ENCODE measurements around the gene FAM217A. TPM values are rescaled to one million over a fixed set of nuclear protein-coding genes. Genes with fewer than 3 reads are reported as not detected.
"Not testable (repeated sequence)": the region's sequence is repeated elsewhere in the genome, so short reads cannot be mapped to it uniquely, and the experiment has no call there.

Gene FAM217A
- total and polyA plus RNA-seq, 3 donors from 2014 or later, result 13.0 to 35.3 (median 30.6) TPM

GRCh38 chr6:4124351-4124750 is 45.4 kb upstream of the FAM217A start:
- DNase-seq, result no peak
- Histone ChIP-seq H3K4me3 (no peak overlapping the region), H3K27me3 (no peaks in the 10 kb centered on the region), H3K9me3 (no peaks in the 10 kb centered on the region), H3K27ac (no peak overlapping the region), H3K4me1 (no peaks in the 10 kb centered on the region), H3K36me3 (ENCODE audit: low read depth, missing control alignments) (no peaks in the 10 kb centered on the region)
- WGBS, 2 donors, result 37 to 45% methylated on average over 1 of the region's 1 CpG
- TF ChIP-seq POLR2A (IDR thresholded peaks at IDR 0.05) (no peak), CTCF (IDR thresholded peaks at IDR 0.05) (no peak)
- intact Hi-C loops (cut with DNase I; ENCODE audit: low total_unique reads), result no loop called here

GRCh38 chr6:4115741-4116140 is 36.8 kb upstream of the FAM217A start:
- 89 to 97% methylated on average over 4 of the region's 4 CpGs for WGBS, 2 donors
- Histone ChIP-seq H3K9me3 (no peaks in the 10 kb centered on the region), H3K4me1 (no peaks in the 10 kb centered on the region), H3K36me3 (ENCODE audit: low read depth, missing control alignments) (no peaks in the 10 kb centered on the region), H3K4me3 (no peak overlapping the region), H3K27ac (no peak overlapping the region), H3K27me3 (no peaks in the 10 kb centered on the region)
- no peak for DNase-seq
- intact Hi-C loops (cut with DNase I; ENCODE audit: low total_unique reads), result no loop called here
- TF ChIP-seq POLR2A (IDR thresholded peaks at IDR 0.05) (no peak), CTCF (IDR thresholded peaks at IDR 0.05) (no peak)

- Histone ChIP-seq H3K36me3 (ENCODE audit: low read depth, missing control alignments) (no peaks in the 10 kb centered on the region), H3K27me3 (no peaks in the 10 kb centered on the region), H3K9me3 (no peaks in the 10 kb centered on the region), H3K4me3 (no peak overlapping the region), H3K4me1 (no peaks in the 10 kb centered on the region), H3K27ac (no peak overlapping the region)
- TF ChIP-seq POLR2A (IDR thresholded peaks at IDR 0.05) (no peak), CTCF (IDR thresholded peaks at IDR 0.05) (no peak)
- WGBS, 2 donors, result 85 to 93% methylated on average over 3 of the region's 3 CpGs
- DNase-seq, result no peak
- intact Hi-C loops (cut with DNase I; ENCODE audit: low total_unique reads), result no loop called here
Observed at GRCh38 chr6:4114123-4114522, 35.2 kb upstream of the FAM217A start.

GRCh38 chr6:4113649-4114048 is 34.7 kb upstream of the FAM217A start:
- Histone ChIP-seq H3K4me1 (no peaks in the 10 kb centered on the region), H3K36me3 (ENCODE audit: low read depth, missing control alignments) (no peaks in the 10 kb centered on the region), H3K4me3 (no peak overlapping the region), H3K9me3 (no peaks in the 10 kb centered on the region), H3K27me3 (no peaks in the 10 kb centered on the region), H3K27ac (no peak overlapping the region)
- no peak for DNase-seq
- intact Hi-C loops (cut with DNase I; ENCODE audit: low total_unique reads), result no loop called here
- TF ChIP-seq POLR2A (IDR thresholded peaks at IDR 0.05), result no peak
- TF ChIP-seq CTCF (IDR thresholded peaks at IDR 0.05), result no peak

- no peak overlapping the region for H3K27ac ChIP-seq
- no peak overlapping the region for H3K4me3 ChIP-seq
- no peak for DNase-seq
- no peaks in the 10 kb centered on the region for H3K9me3 ChIP-seq
- 96 to 97% methylated on average over 3 of the region's 3 CpGs for WGBS, 2 donors
- TF ChIP-seq POLR2A (IDR thresholded peaks at IDR 0.05) (no peak), CTCF (IDR thresholded peaks at IDR 0.05) (no peak)
- intact Hi-C loops (cut with DNase I; ENCODE audit: low total_unique reads), result no loop called here
- H3K36me3 ChIP-seq (ENCODE audit: low read depth, missing control alignments), result no peaks in the 10 kb centered on the region
- no peaks in the 10 kb centered on the region for H3K4me1 ChIP-seq
- no peaks in the 10 kb centered on the region for H3K27me3 ChIP-seq
Observed at GRCh38 chr6:4112366-4112765, 33.4 kb upstream of the FAM217A start.

- H3K27ac ChIP-seq; H3K36me3 ChIP-seq (ENCODE audit: low read depth, missing control alignments); H3K27me3 ChIP-seq; H3K4me1 ChIP-seq; DNase-seq; H3K9me3 ChIP-seq; intact Hi-C loops (cut with DNase I; ENCODE audit: low total_unique reads); H3K4me3 ChIP-seq: not testable (repeated sequence)
- 45 to 49% methylated on average over 4 of the region's 4 CpGs for WGBS, 2 donors
Observed at GRCh38 chr6:4109363-4109815, 30.5 kb upstream of the FAM217A start.

Measured in testis (tissue), 3 donors.